Mucosa of descending colon (tissue), 3 donors: Measurements from ENCODE around the gene PSMD14. TPM values are rescaled to one million over a fixed set of nuclear protein-coding genes. Genes with fewer than 3 reads are reported as not detected.
"Not testable (repeated sequence)": the region's sequence is repeated elsewhere in the genome, so short reads cannot be mapped to it uniquely, and the experiment has no call there.

Experiments used
- ATAC-seq: fragments of 200-7000 bp; cut with Tn5 transposase; one replicate; pipeline ENCODE4 v1.9.1; 2020; ENCODE audit warnings: mild to moderate bottlenecking, moderate library complexity
- DNase-seq, 3 donors: peaks; one replicate each; pipeline ENCODE4 v3.0.0-alpha.2; 2020
- H3K36me3 ChIP-seq: fragments of 200-600 bp; one replicate; pipeline ENCODE4 v1.8.0; 2021; ENCODE audit warnings: low read depth, mild to moderate bottlenecking
- H3K4me1 ChIP-seq: fragments of 200-600 bp; one replicate; pipeline ENCODE4 v1.8.0; 2021; ENCODE audit warnings: low read depth, mild to moderate bottlenecking
- H3K4me3 ChIP-seq: fragments of 200-600 bp; one replicate; pipeline ENCODE4 v1.8.0; 2021; ENCODE audit warnings: mild to moderate bottlenecking
- H3K9me3 ChIP-seq: fragments of 200-600 bp; one replicate; pipeline ENCODE4 v1.8.0; 2021; ENCODE audit warnings: mild to moderate bottlenecking
- intact Hi-C, 2 donors: fragments of 100-400 bp; cut with DNase I in 1 of 2; cut with micrococcal nuclease in 1 of 2; formaldehyde crosslinking; loops; one replicate each; pipeline versions ENCODE4 v1.11.0 to v1.11.1; 2022; cut with DNase I, micrococcal nuclease
- long read RNA-seq, 2 donors: library from polyadenylated mRNA; unstranded; transcript quantifications; one replicate each; pipeline ENCODE4 v2.0.0, GENCODE V29; 2019 to 2021
- total RNA-seq, 3 donors: library from RNA; stranded (reverse); fragmentation: NEBNext Ultra II Directional in 2 of 3; extraction: Animal tissue kit (Norgen Biotek cat#: 25700) in 2 of 3; gene quantifications; one replicate each; pipeline versions ENCODE4 v1.2.1 to v1.2.4, GENCODE V29; 2021 to 2023
- TF ChIP-seq, protein P1 (sequence below): fragments of 200-600 bp; IDR thresholded peaks from one replicate; pipeline ENCODE4 v1.8.0; 2022; ENCODE audit warnings: antibody characterized with exemption, mild to moderate bottlenecking
- donor health status: DM: no; HTN: no; CAD: no; lungs with moderate emphysema.
- donor health status: DM: no; HTN: no; CAD: no.
- donor health status: DM: no; HTN: yes; CAD: no.

The PSMD14 gene
- 10 to 100 TPM; 25.0 to 37.8 (median 30.0) TPM for total RNA-seq
- long read RNA-seq, donor 1, transcript PSMD14-201 (12 exons, 1,954 nt) = major isoform, 51 of 56 reads
- long read RNA-seq, donor 1, partial matches to known transcripts = 1 of 56 reads
- long read RNA-seq, donor 1, other reads (novel, unspliced or antisense) = 4 of 56 reads
- long read RNA-seq, donor 2, transcript PSMD14-201 (12 exons, 1,954 nt) = major isoform, 52 of 58 reads
- long read RNA-seq, donor 2, partial matches to known transcripts = 4 of 58 reads
- long read RNA-seq, donor 2, other reads (novel, unspliced or antisense) = 2 of 58 reads

- H3K36me3 ChIP-seq = no peaks in the 10 kb centered on the region
- intact Hi-C loops = no loop called here
- ATAC-seq (peak; percentile 99), DNase-seq (peak; percentile 93 to 95 (median 95))
- H3K9me3 ChIP-seq = peaks cover 3% of the 10 kb centered on the region
- TF ChIP-seq, protein P1, sequence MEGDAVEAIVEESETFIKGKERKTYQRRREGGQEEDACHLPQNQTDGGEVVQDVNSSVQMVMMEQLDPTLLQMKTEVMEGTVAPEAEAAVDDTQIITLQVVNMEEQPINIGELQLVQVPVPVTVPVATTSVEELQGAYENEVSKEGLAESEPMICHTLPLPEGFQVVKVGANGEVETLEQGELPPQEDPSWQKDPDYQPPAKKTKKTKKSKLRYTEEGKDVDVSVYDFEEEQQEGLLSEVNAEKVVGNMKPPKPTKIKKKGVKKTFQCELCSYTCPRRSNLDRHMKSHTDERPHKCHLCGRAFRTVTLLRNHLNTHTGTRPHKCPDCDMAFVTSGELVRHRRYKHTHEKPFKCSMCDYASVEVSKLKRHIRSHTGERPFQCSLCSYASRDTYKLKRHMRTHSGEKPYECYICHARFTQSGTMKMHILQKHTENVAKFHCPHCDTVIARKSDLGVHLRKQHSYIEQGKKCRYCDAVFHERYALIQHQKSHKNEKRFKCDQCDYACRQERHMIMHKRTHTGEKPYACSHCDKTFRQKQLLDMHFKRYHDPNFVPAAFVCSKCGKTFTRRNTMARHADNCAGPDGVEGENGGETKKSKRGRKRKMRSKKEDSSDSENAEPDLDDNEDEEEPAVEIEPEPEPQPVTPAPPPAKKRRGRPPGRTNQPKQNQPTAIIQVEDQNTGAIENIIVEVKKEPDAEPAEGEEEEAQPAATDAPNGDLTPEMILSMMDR = no peak
- peaks cover 10% of the 10 kb centered on the region for H3K4me1 ChIP-seq
- peak within 1 kb of the TSS; percentile 48 for H3K4me3 ChIP-seq
Measured at GRCh38 chr2:161308178-161308955, at the start of gene PSMD14. TSS of gene PSMD14 (plus strand) at chr2:161308425. CDS start at chr2:161318826, 10,401 bp downstream.

DNA sequence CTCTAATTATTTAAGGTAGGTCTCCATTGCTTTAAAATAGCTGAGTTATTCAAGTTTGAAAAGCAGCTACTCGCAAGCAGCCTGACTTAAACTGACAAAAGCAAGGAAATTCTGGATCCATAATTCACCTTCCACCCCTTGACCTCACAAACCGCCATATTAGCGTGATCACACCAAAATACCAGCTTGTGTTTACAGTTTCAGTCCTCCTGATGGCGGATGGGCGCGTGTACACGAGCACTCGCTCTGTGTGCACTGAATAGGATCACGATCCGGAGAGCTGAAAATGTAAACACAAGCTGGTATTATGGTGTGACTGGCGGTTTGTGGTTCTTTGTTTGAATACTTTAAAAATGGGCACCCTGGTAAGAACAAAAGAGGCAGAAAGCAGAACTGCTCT is 42.4 kb upstream of the PSMD14 start:
- TF ChIP-seq, protein P1 = no peak
- ATAC-seq (no peak), DNase-seq (no peak)
- Histone ChIP-seq H3K4me1 (no peaks in the 10 kb centered on the region), H3K36me3 (no peaks in the 10 kb centered on the region), H3K4me3 (no peak overlapping the region), H3K9me3 (no peaks in the 10 kb centered on the region)
- intact Hi-C loops = no loop called here

DNA sequence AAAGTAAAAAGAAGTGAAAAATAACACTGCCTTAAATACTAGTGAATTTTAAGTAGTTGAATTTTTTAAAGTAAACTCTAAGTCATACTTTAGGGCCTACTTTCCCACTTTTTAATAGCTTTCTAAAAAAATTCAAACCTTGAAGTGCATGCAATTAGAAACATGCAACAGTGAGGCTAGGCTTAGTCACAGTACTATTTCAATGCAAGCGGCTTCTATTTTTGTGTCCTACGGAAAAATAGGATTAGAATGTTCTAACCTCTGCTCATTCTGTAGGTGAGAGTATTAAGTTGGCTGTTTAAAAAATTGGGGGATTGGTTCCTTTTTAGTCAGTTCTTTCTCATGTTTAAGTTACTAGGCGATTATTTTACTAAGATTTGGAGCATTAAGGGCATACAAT is 39.1 kb upstream of the PSMD14 start:
- TF ChIP-seq, protein P1 = no peak
- H3K4me1 ChIP-seq = no peaks in the 10 kb centered on the region
- no peak overlapping the region for H3K4me3 ChIP-seq
- intact Hi-C loops = no loop called here
- H3K36me3 ChIP-seq = no peaks in the 10 kb centered on the region
- no peak for DNase-seq
- no peak for ATAC-seq
- H3K9me3 ChIP-seq = peaks cover 3% of the 10 kb centered on the region

GRCh38 chr2:161273038-161273760 is 35.0 kb upstream of the PSMD14 start:
- intact Hi-C loops = loop anchor here in 1 of 2 donors (10.0 kb wide), 1 partner anchor 48 kb away; no protein-coding TSS in a partner anchor
- Histone ChIP-seq H3K9me3 (peaks cover 3% of the 10 kb centered on the region), H3K4me3 (no peak overlapping the region), H3K36me3 (no peaks in the 10 kb centered on the region), H3K4me1 (no peaks in the 10 kb centered on the region)
- TF ChIP-seq, protein P1 = no peak
- peak in 1 of 3 donors; percentile 74 for DNase-seq
- ATAC-seq = peak; percentile 34

DNA sequence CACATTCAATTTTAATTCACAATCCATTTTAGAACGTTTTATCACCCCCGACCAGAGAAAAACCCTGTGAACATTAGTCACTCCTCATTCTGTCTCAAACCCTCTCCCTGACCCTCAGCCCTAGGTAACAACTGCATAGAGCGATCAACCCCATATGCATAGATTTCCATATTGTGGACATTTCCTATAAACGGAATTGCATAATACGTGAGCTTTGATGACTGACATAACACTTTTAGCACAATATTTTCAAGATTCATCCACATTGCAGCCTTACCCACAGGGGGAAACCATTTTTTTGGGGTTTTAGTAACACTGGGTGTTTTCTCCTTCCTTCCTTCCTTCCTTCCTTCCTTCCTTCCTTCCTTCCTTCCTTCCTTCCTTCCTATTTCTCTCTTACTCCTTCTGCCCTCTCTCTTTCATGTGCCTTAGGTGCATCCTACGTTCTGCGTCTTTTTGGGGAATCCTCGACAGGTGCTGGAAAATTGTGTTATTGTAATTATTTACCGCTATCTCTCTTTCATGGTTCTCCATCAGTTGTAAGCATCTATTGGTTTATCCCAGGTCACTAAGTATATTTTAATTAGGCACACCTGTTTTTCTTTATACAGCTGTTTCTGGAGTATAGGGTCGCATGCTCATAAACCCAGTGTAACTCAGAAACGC is 29.5 kb upstream of the PSMD14 start:
- ATAC-seq, H3K4me3 ChIP-seq, H3K36me3 ChIP-seq, H3K9me3 ChIP-seq, H3K4me1 ChIP-seq, DNase-seq: not testable (repeated sequence)
- intact Hi-C loops = loop anchor here in 1 of 2 donors (10.0 kb wide), 1 partner anchor 54 kb away; no protein-coding TSS in a partner anchor

GRCh38 chr2:161279230-161279815 is 28.9 kb upstream of the PSMD14 start:
- H3K4me1 ChIP-seq, DNase-seq, H3K4me3 ChIP-seq, ATAC-seq, H3K36me3 ChIP-seq, H3K9me3 ChIP-seq: not testable (repeated sequence)
- intact Hi-C loops = loop anchor here in 1 of 2 donors (10.0 kb wide), 1 partner anchor 55 kb away; no protein-coding TSS in a partner anchor

DNA sequence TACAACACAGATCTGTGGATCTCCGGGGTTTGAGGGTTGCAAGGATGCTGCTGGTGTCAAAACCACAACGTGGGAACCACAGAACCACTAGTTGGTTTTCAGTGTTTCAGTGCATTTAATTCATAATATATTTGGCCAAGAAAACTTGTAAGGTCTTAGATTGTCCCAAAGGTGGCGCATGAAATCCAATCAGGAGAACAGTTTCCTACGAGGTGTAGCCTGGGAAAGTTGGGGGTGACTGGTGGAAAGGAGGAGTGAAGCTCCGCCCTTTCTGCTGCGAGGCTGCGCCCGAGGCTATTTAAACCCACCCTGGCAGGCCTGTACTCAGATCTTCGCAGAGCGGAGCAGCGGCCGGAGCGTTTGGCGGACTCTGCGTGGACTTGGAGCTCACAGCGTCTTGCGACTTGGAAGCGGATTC is 27.3 kb upstream of the PSMD14 start:
- ATAC-seq, intact Hi-C loops, H3K4me1 ChIP-seq, H3K4me3 ChIP-seq, H3K9me3 ChIP-seq, H3K36me3 ChIP-seq: not testable (repeated sequence)
- peak in 2 of 3 donors; percentile 42 to 88 for DNase-seq

- DNase-seq, ATAC-seq, H3K9me3 ChIP-seq, H3K36me3 ChIP-seq, intact Hi-C loops, H3K4me1 ChIP-seq, H3K4me3 ChIP-seq: not testable (repeated sequence)
Measured at GRCh38 chr2:161281615-161282310, 26.5 kb upstream of the PSMD14 start.
